Right lobe of liver (tissue), 6 donors: ENCODE measurements around the gene CDK14. TPM values are rescaled to one million over a fixed set of nuclear protein-coding genes. Genes with fewer than 3 reads are reported as not detected.

Experiments used
- ATAC-seq, 4 donors: fragments of 200-7000 bp; cut with Tn5 transposase; one replicate each; pipeline ENCODE4 v1.9.1; 2020; ENCODE audit warnings: mild to moderate bottlenecking in 4 of 4, moderate library complexity in 4 of 4
- DNase-seq, 3 donors: peaks; one replicate each; pipeline ENCODE4 v3.0.0-alpha.2; 2020
- H3K27ac ChIP-seq, 3 donors: fragments of 200-600 bp; one replicate each; pipeline ENCODE4 v1.8.0; 2022
- H3K27me3 ChIP-seq, 2 donors: fragments of 200-600 bp; one replicate each; pipeline ENCODE4 v1.8.0; 2022
- H3K36me3 ChIP-seq, 4 donors: fragments of 200-600 bp; sonication (generic) in 1 of 4; one replicate each; pipeline versions ENCODE4 v1.5.1 to v1.8.0; 2017 to 2022; ENCODE audit warnings: control low read depth in 1 of 4
- H3K4me1 ChIP-seq, 4 donors: fragments of 200-600 bp; sonication (generic) in 1 of 4; one replicate each; pipeline versions ENCODE4 v1.5.1 to v1.8.0; 2017 to 2022; ENCODE audit warnings: control low read depth in 1 of 4
- H3K4me3 ChIP-seq, 3 donors: fragments of 200-600 bp; one replicate each; pipeline ENCODE4 v1.8.0; 2022
- H3K9me3 ChIP-seq, 4 donors: fragments of 200-600 bp; sonication (generic) in 1 of 4; one replicate each; pipeline versions ENCODE4 v1.5.1 to v1.8.0; 2017 to 2022; ENCODE audit warnings: control low read depth in 1 of 4
- CTCF ChIP-seq, 4 donors: fragments of 200-600 bp in 3 of 4; fragments of 450-650 bp in 1 of 4; IDR thresholded peaks; one replicate each; pipeline versions ENCODE4 v1.5.1 to v1.8.0; 2016 to 2022; ENCODE audit warnings: antibody characterized with exemption in 4 of 4, mild to moderate bottlenecking in 2 of 4
- POLR2A ChIP-seq: fragments of 450-650 bp; IDR thresholded peaks from one replicate; pipeline ENCODE4 v1.6.1; 2017; ENCODE audit warnings: antibody characterized with exemption, mild to moderate bottlenecking
- WGBS: methylation state at CpG from one replicate; pipeline ENCODE4 v1.1.6; 2018; ENCODE audit warnings: low coverage, low lambda C conversion rate; ENCODE audit not compliant: insufficient coverage; ENCODE audit errors: missing lambda C conversion rate; 5-methylcytosine and 5-hydroxymethylcytosine counted together
- intact Hi-C, 2 donors: fragments of 100-400 bp; cut with DNase I; formaldehyde crosslinking; loops; one replicate each; pipeline versions ENCODE4 v1.11.2 to v1.14.1; 2022
- long read RNA-seq: library from polyadenylated mRNA; unstranded; transcript quantifications from one replicate; pipeline ENCODE4 v2.0.0, GENCODE V29; 2019
- total RNA-seq, 6 experiments: library from RNA; depleted of rRNA in 2 of 6; stranded (reverse); fragments of >200 nt in 2 of 6; fragmentation: NEBNext Ultra II Directional in 3 of 6; extraction: Animal tissue kit (Norgen Biotek cat#: 25700) in 3 of 6; gene quantifications; one replicate each; pipeline versions ENCODE4 v1.1.0 to v1.2.4, GENCODE V29; 2016 to 2023
- donor health status: DM: no; HTN: yes; CAD: no.
- donor health status: DM: no; HTN: no; CAD: no.
- donor health status: DM: no; HTN: no; CAD: no.
- donor health status: DM: no; HTN: yes; CAD: no.
- donor health status: DM: no; HTN: yes; CAD: no.

CDK14 gene
- 10 to 100 TPM; 12.6 to 28.7 (median 17.9) TPM for total RNA-seq
- long read RNA-seq: 0 reads

GRCh38 chr7:90595801-90596670 is at the start of gene CDK14:
Gene CDK14 (plus strand): TSS chr7:90596321. CDS start chr7:90596628, 307 bp downstream.
- peak within 1 kb of the TSS; percentile 87 to 91 (median 89) for H3K27ac ChIP-seq
- intact Hi-C loops: no loop called here
- H3K4me3 ChIP-seq: peak within 1 kb of the TSS; percentile 74 to 81 (median 78)
- no peaks in the 10 kb centered on the region for H3K9me3 ChIP-seq
- DNase-seq (peak; percentile 91 to 92 (median 91)), ATAC-seq (peak; percentile 75 to 92 (median 88))
- no peaks in the 10 kb centered on the region for H3K36me3 ChIP-seq
- WGBS: 0% methylated on average over 2 of the region's 118 CpGs
- peak; percentile 78 for TF ChIP-seq POLR2A
- TF ChIP-seq CTCF (IDR thresholded peaks at IDR 0.05): peak; percentile 26 to 68 (median 54)
- H3K4me1 ChIP-seq: peaks cover 0 to 7% (median 3%) of the 10 kb centered on the region in 4 donors
- H3K27me3 ChIP-seq: no peaks in the 10 kb centered on the region

GRCh38 chr7:90551036-90551435 is 45.1 kb upstream of the CDK14 start:
- 30% methylated on average over 2 of the region's 4 CpGs for WGBS

GRCh38 chr7:90552521-90552920 is 43.6 kb upstream of the CDK14 start:
- 30% methylated on average over 1 of the region's 1 CpG for WGBS
- no peak overlapping the region for H3K27ac ChIP-seq
- H3K27me3 ChIP-seq: no peaks in the 10 kb centered on the region
- no peaks in the 10 kb centered on the region for H3K4me1 ChIP-seq
- intact Hi-C loops: no loop called here
- peak; percentile 44 to 72 (median 66) for ATAC-seq
- no peaks in the 10 kb centered on the region for H3K9me3 ChIP-seq
- TF ChIP-seq POLR2A: no peak
- TF ChIP-seq CTCF (IDR thresholded peaks at IDR 0.05): peak; percentile 38 to 51 (median 48)
- no peaks in the 10 kb centered on the region for H3K36me3 ChIP-seq
- no peak for DNase-seq
- H3K4me3 ChIP-seq: no peak overlapping the region

More at GRCh38 chr7:90551036-90551435, 45.1 kb upstream of the CDK14 start:
- no peaks in the 10 kb centered on the region for H3K36me3 ChIP-seq
- no peak overlapping the region for H3K4me3 ChIP-seq
- intact Hi-C loops: no loop called here
- no peaks in the 10 kb centered on the region for H3K27me3 ChIP-seq
- DNase-seq (no peak), ATAC-seq (no peak)
- no peaks in the 10 kb centered on the region for H3K4me1 ChIP-seq
- H3K27ac ChIP-seq: no peak overlapping the region
- no peaks in the 10 kb centered on the region for H3K9me3 ChIP-seq
- no peak for TF ChIP-seq POLR2A
- TF ChIP-seq CTCF (IDR thresholded peaks at IDR 0.05): no peak

- no peak overlapping the region for H3K4me3 ChIP-seq
- no peaks in the 10 kb centered on the region for H3K36me3 ChIP-seq
- WGBS: 21% methylated on average over 1 of the region's 1 CpG
- no peak overlapping the region for H3K27ac ChIP-seq
- H3K27me3 ChIP-seq: no peaks in the 10 kb centered on the region
- H3K9me3 ChIP-seq: no peaks in the 10 kb centered on the region
- ATAC-seq (peak in 1 of 4 donors; percentile 24), DNase-seq (no peak)
- H3K4me1 ChIP-seq: peaks cover 0 to 10% (median 0%) of the 10 kb centered on the region in 4 donors
- no peak for TF ChIP-seq POLR2A
- intact Hi-C loops: no loop called here
Measured at GRCh38 chr7:90560730-90561129, 35.4 kb upstream of the CDK14 start.

GRCh38 chr7:90563286-90563685 is 32.8 kb upstream of the CDK14 start:
- intact Hi-C loops: no loop called here
- Histone ChIP-seq H3K4me1 (peaks cover 0 to 10% (median 0%) of the 10 kb centered on the region in 4 donors), H3K27ac (no peak overlapping the region), H3K9me3 (no peaks in the 10 kb centered on the region), H3K36me3 (no peaks in the 10 kb centered on the region), H3K4me3 (no peak overlapping the region), H3K27me3 (no peaks in the 10 kb centered on the region)
- no peak for DNase-seq
- WGBS: 81% methylated on average over 3 of the region's 3 CpGs
- TF ChIP-seq CTCF (IDR thresholded peaks at IDR 0.05): no peak
- TF ChIP-seq POLR2A: no peak
- ATAC-seq: no peak
